ENCODE data around the gene ADAMTSL2.

- no peak for TF ChIP-seq ESRRG (CRISPR knock-in tag; IDR thresholded peaks at IDR 0.05)
- TF ChIP-seq POU6F1 (CRISPR knock-in tag; IDR thresholded peaks at IDR 0.05; ENCODE audit: borderline replicate concordance, low read depth), result no peak
- no peak for TF ChIP-seq CSRNP3 (CRISPR knock-in tag; IDR thresholded peaks at IDR 0.05)
- TF ChIP-seq ARNTL (CRISPR knock-in tag; IDR thresholded peaks at IDR 0.05; ENCODE audit: borderline replicate concordance, low read depth), result no peak
- no peak for TF ChIP-seq TOX (CRISPR knock-in tag; IDR thresholded peaks at IDR 0.05; ENCODE audit: borderline replicate concordance)
- TF ChIP-seq ZFP30 (CRISPR knock-in tag; IDR thresholded peaks at IDR 0.05), result no peak
- TF ChIP-seq CREB5 (CRISPR knock-in tag; IDR thresholded peaks at IDR 0.05; ENCODE audit: low read depth), result no peak
- TF ChIP-seq SNAI2 (CRISPR knock-in tag; IDR thresholded peaks at IDR 0.05), result no peak
- TF ChIP-seq OSR1 (CRISPR knock-in tag; IDR thresholded peaks at IDR 0.05), result no peak
- TF ChIP-seq PATZ1 (CRISPR knock-in tag; IDR thresholded peaks at IDR 0.05; ENCODE audit: borderline replicate concordance), result no peak
- no peak for TF ChIP-seq TSHZ2 (CRISPR knock-in tag; IDR thresholded peaks at IDR 0.05)
- no peak for TF ChIP-seq TCF4 (CRISPR knock-in tag; IDR thresholded peaks at IDR 0.05; ENCODE audit: borderline replicate concordance)
- no peak for TF ChIP-seq GLIS3 (CRISPR knock-in tag; IDR thresholded peaks at IDR 0.05)
These were observed 44.3 kb upstream of the ADAMTSL2 start for GRCh38 chr9:133490201-133490681.
